GM23338 (cell line): ENCODE results near the gene NUDT2. TPM values are rescaled to one million over a fixed set of nuclear protein-coding genes. Genes with fewer than 3 reads are reported as not detected.

Experiments used
- CREB1 ChIP-seq: fragments of 250-450 bp; sonication (Bioruptor Pico); IDR thresholded peaks from 2 replicates; pipeline ENCODE4 v1.5.0; 2020; ENCODE audit warnings: low read depth, mild to moderate bottlenecking, moderate library complexity
- CTCF ChIP-seq, 2 experiments: fragments of 200-600 bp in 1 of 2; sonication (generic) in 1 of 2; conservative IDR thresholded peaks; 2 replicates each; pipeline versions ENCODE4 v1.5.1 to v1.6.1; 2016 to 2017; ENCODE audit warnings: antibody characterized with exemption in 2 of 2, low read depth in 2 of 2, mild to moderate bottlenecking in 2 of 2, moderate library complexity in 1 of 2
- ETS1 ChIP-seq: IDR thresholded peaks from 2 replicates; pipeline ENCODE4 v1.6.1; 2016; ENCODE audit warnings: antibody characterized with exemption
- EZH2 ChIP-seq: fragments of 200-600 bp; sonication (generic); IDR thresholded peaks from one replicate; pipeline ENCODE4 v1.8.0; 2017; ENCODE audit warnings: antibody characterized with exemption, mild to moderate bottlenecking, low read depth; ENCODE audit not compliant: unreplicated experiment
- EZH2phosphoT487 ChIP-seq: fragments of 200-600 bp; sonication (generic); IDR thresholded peaks from one replicate; pipeline ENCODE4 v1.8.1; 2018; ENCODE audit warnings: antibody characterized with exemption; ENCODE audit not compliant: unreplicated experiment
- JUNB ChIP-seq: IDR thresholded peaks from one replicate; pipeline ENCODE4 v1.6.1; 2016; ENCODE audit warnings: antibody characterized with exemption; ENCODE audit not compliant: unreplicated experiment
- POLR2AphosphoS5 ChIP-seq: IDR thresholded peaks from 2 replicates; pipeline ENCODE4 v1.6.1; 2016; ENCODE audit warnings: antibody characterized with exemption, low read depth
- REST ChIP-seq: IDR thresholded peaks from one replicate; pipeline ENCODE4 v1.6.1; 2018; ENCODE audit warnings: antibody characterized with exemption; ENCODE audit not compliant: unreplicated experiment
- ZNF114 ChIP-seq: fragments of 250-450 bp; sonication (Bioruptor Pico); IDR thresholded peaks from 2 replicates; pipeline ENCODE4 v1.5.0; 2020; ENCODE audit warnings: mild to moderate bottlenecking, moderate library complexity
- ZNF462 ChIP-seq: fragments of 250-450 bp; sonication (Bioruptor Pico); IDR thresholded peaks from 2 replicates; pipeline ENCODE4 v1.5.0; 2020; ENCODE audit warnings: mild to moderate bottlenecking, moderate library complexity
- polyA plus RNA-seq: library from polyadenylated mRNA; unstranded; fragments of >200 nt; fragmentation: Nextera tagmentation; extraction: Ambion mirVana; gene quantifications from 2 replicates; pipeline ENCODE4 v1.2.1, GENCODE V29; 2016
- total RNA-seq: library from RNA; depleted of rRNA; stranded (reverse); fragments of >200 nt; shearing (Covaris generic); gene quantifications from 2 replicates; pipeline ENCODE4 v1.2.3, GENCODE V29; 2014

NUDT2 gene
- total and polyA plus RNA-seq, 2 experiments from 2014 or later: 9.5 to 16.4 TPM

GRCh38 chr9:34322899-34323591 lies 6.3 kb upstream of the NUDT2 start (continued):
- no peak for TF ChIP-seq ZNF462 (CRISPR knock-in tag)
- TF ChIP-seq ETS1: no peak
- TF ChIP-seq EZH2: no peak
- no peak for TF ChIP-seq ZNF114
- TF ChIP-seq CTCF (conservative IDR thresholded peaks at IDR 0.05; ENCODE audit: low read depth in 2 of 2): no peak
- no peak for TF ChIP-seq JUNB
- TF ChIP-seq POLR2AphosphoS5: no peak
- no peak for TF ChIP-seq CREB1
- TF ChIP-seq REST: no peak
- TF ChIP-seq EZH2phosphoT487: no peak
